Measurements from ENCODE around the gene ABCA5.

ABCA5 gene

GRCh38 chr17:69339937-69340336 lies 13.0 kb upstream of the ABCA5 start:
- H3K27ac Mint-ChIP-seq = no peak overlapping the region
- H3K4me3 Mint-ChIP-seq = no peak overlapping the region
- H3K4me1 Mint-ChIP-seq (ENCODE audit: low read depth) = peaks cover 4% of the 10 kb centered on the region
- no peaks in the 10 kb centered on the region for H3K9me3 Mint-ChIP-seq (ENCODE audit: low read depth)
- peaks cover 6% of the 10 kb centered on the region for H3K27me3 Mint-ChIP-seq
- no peaks in the 10 kb centered on the region for H3K36me3 Mint-ChIP-seq

- H3K9me3 Mint-ChIP-seq (ENCODE audit: low read depth) = no peaks in the 10 kb centered on the region
- no peaks in the 10 kb centered on the region for H3K36me3 Mint-ChIP-seq
- H3K4me1 Mint-ChIP-seq (ENCODE audit: low read depth) = peaks cover 4% of the 10 kb centered on the region
- no peak overlapping the region for H3K4me3 Mint-ChIP-seq
- H3K27me3 Mint-ChIP-seq = peaks cover 4% of the 10 kb centered on the region
- H3K27ac Mint-ChIP-seq = no peak overlapping the region
These were observed 10.1 kb upstream of the ABCA5 start for GRCh38 chr17:69336996-69337395.

GRCh38 chr17:69336580-69336979 lies 9.6 kb upstream of the ABCA5 start:
- H3K4me1 Mint-ChIP-seq (ENCODE audit: low read depth) = peaks cover 4% of the 10 kb centered on the region
- H3K27ac Mint-ChIP-seq = no peak overlapping the region
- no peak overlapping the region for H3K4me3 Mint-ChIP-seq
- H3K27me3 Mint-ChIP-seq = peaks cover 4% of the 10 kb centered on the region
- no peaks in the 10 kb centered on the region for H3K36me3 Mint-ChIP-seq
- H3K9me3 Mint-ChIP-seq (ENCODE audit: low read depth) = no peaks in the 10 kb centered on the region

- Mint-ChIP-seq H3K4me3 (no peak overlapping the region), H3K4me1 (ENCODE audit: low read depth) (peaks cover 4% of the 10 kb centered on the region), H3K27me3 (peaks cover 4% of the 10 kb centered on the region), H3K27ac (no peak overlapping the region), H3K36me3 (no peaks in the 10 kb centered on the region), H3K9me3 (ENCODE audit: low read depth) (no peaks in the 10 kb centered on the region)
These were observed 8.1 kb upstream of the ABCA5 start for GRCh38 chr17:69335058-69335457.

DNA sequence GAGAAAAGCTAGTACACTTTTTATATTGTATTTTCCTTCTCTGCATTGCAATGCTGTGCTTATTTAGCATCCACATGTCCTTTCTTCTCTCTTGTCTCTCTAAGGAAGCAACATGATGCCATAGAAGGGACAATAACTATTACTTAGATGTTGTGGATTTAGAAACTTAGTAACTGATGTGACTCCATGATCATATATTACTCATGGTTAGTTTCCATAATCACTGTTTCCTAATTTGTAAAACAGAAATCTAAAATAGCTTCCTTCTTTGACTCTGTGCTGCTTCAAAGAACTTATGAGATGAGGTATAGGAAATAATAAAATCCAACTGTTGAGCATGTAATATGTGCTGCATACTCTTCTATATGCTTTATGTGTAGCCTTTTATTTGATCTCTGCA lies 6.6 kb upstream of the ABCA5 start:
- Mint-ChIP-seq H3K27ac (no peak overlapping the region), H3K9me3 (ENCODE audit: low read depth) (no peaks in the 10 kb centered on the region), H3K27me3 (peaks cover 4% of the 10 kb centered on the region), H3K36me3 (no peaks in the 10 kb centered on the region), H3K4me1 (ENCODE audit: low read depth) (peaks cover 5% of the 10 kb centered on the region), H3K4me3 (no peak overlapping the region)

DNA sequence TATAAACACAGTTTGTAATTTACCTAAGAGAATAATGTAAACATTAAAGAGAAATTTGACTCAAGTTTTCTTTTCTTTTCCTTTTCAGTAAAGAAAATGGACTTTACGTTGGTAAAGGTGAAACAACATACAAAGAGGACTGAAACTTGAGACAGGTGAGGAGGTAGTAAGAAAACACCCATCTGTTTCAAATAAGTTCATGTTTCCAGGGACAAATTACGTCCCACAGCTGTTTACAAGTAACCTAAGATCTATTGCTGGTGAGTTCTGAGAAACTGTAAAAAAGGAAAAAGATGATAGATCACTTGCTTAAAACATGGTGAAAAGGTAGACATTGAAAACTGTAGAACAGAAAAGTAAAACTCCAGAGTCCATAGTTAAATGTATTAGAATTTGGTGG lies 4.8 kb upstream of the ABCA5 start:
- Mint-ChIP-seq H3K27ac (no peak overlapping the region), H3K9me3 (ENCODE audit: low read depth) (no peaks in the 10 kb centered on the region), H3K36me3 (no peaks in the 10 kb centered on the region), H3K4me3 (no peak overlapping the region), H3K4me1 (ENCODE audit: low read depth) (peaks cover 13% of the 10 kb centered on the region), H3K27me3 (peaks cover 4% of the 10 kb centered on the region)

DNA sequence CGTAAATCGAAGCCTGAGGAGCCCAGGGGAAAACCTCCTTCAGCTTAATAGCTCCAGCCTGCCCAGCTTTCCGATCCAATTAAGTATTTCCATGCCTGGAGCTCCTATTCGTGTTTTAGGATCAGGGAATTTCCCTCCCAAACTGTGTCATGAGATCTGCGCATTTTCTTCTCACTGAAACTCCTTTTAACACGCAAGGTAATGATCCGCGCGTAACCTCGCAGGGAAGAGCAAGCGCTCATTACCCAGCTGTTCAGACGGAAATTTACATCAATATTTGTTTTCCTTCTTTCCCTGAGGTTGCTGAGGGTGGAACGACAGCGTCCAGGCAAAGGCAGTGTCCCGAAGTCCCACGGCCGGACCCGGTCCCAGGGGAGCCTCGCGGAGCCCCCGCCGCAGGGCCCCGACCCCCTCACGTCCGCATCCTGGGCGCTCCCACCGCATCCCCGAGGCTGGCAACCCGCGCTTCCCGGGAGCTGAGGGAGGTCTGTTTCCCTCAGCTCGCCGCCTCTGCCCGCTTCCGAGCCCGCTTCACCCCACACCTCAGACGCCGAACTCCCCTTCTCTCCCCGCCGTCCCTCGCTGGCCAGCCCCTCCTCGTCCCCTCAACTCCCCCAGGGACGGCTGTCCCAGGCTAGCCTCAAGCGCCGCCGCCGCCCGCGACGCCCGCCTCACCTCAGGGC lies 415 bp downstream of the ABCA5 start:
- H3K4me3 Mint-ChIP-seq = peak overlapping the region; percentile 98
- peak overlapping the region; percentile 96 for H3K27ac Mint-ChIP-seq
- H3K36me3 Mint-ChIP-seq = peaks cover 4% of the 10 kb centered on the region

DNA sequence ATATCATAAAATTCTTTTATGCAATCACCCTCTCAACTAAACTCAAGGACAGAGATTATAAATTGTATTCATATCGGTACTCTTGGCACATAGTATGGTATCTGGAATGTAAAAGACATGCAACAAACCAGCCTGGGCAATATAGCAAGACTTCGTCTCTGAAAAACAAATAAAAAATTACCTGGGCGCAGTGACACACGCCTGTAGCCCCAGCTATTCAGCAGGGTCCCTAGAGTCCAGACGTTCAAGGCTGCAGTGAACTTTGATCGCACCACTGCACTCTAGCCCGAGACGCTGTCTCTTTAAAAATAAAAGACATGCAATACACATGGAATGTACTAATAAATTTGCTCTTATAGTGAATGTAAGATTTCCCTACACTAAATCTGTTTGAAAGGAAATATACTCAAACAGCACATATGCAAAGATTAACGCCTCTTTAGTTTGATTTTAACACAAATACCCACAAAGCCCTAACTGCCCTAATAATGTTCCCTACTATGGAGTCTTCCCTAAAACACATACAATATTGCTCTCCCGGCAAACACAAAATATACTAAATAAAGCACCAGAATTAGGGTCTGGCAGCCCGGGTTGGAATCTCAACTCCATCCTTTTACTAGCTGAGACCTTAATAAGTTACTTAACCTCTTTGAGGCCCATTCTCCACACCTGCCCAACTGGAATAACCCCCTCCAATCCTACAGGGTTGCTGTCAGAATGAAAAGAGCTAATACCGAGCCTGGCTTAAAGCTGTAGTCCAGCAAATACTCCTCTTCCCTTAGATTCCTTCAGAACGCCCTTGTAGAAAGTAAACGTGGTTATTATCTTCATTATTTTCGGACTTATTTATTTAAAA lies 1.2 kb downstream of the ABCA5 start:
- H3K9me3 Mint-ChIP-seq (ENCODE audit: low read depth) = no peaks in the 10 kb centered on the region
- H3K36me3 Mint-ChIP-seq = peaks cover 8% of the 10 kb centered on the region
- peak overlapping the region; percentile 98 for H3K4me3 Mint-ChIP-seq
- peak overlapping the region; percentile 72 for H3K27ac Mint-ChIP-seq
- peaks cover 28% of the 10 kb centered on the region for H3K4me1 Mint-ChIP-seq (ENCODE audit: low read depth)
- H3K27me3 Mint-ChIP-seq = no peaks in the 10 kb centered on the region

More for the DNA sequence above, 415 bp downstream of the ABCA5 start:
- Mint-ChIP-seq H3K27me3 (no peaks in the 10 kb centered on the region), H3K9me3 (ENCODE audit: low read depth) (no peaks in the 10 kb centered on the region), H3K4me1 (ENCODE audit: low read depth) (peaks cover 28% of the 10 kb centered on the region)

DNA sequence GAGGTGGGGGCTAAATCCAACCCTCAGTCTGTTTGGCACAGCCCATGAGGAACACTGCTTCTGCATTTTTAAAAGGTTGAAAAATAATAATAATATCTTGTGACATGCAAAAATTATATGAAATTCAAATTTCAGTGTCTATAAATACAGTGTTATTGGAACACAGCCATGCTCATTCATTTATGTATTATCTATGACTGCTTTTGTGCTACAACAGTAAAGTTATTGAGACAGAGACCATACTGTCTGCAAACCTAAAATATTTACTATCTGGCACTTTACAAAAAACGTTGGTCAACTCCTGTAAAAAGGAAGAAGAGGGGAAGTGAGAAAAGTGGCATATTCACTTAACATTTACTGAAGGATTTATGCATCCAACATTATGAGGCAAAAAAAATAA lies 3.1 kb downstream of the ABCA5 start:
- peaks cover 11% of the 10 kb centered on the region for H3K36me3 Mint-ChIP-seq
- no peak overlapping the region for H3K4me3 Mint-ChIP-seq
- H3K9me3 Mint-ChIP-seq (ENCODE audit: low read depth) = no peaks in the 10 kb centered on the region
- no peaks in the 10 kb centered on the region for H3K27me3 Mint-ChIP-seq
- no peak overlapping the region for H3K27ac Mint-ChIP-seq
- peaks cover 31% of the 10 kb centered on the region for H3K4me1 Mint-ChIP-seq (ENCODE audit: low read depth)

GRCh38 chr17:69320908-69321238 lies 6.1 kb downstream of the ABCA5 start:
- H3K27me3 Mint-ChIP-seq = no peaks in the 10 kb centered on the region
- no peak overlapping the region for H3K27ac Mint-ChIP-seq
- peaks cover 16% of the 10 kb centered on the region for H3K4me1 Mint-ChIP-seq (ENCODE audit: low read depth)
- H3K36me3 Mint-ChIP-seq = peaks cover 13% of the 10 kb centered on the region
- no peak overlapping the region for H3K4me3 Mint-ChIP-seq
- H3K9me3 Mint-ChIP-seq (ENCODE audit: low read depth) = no peaks in the 10 kb centered on the region

DNA sequence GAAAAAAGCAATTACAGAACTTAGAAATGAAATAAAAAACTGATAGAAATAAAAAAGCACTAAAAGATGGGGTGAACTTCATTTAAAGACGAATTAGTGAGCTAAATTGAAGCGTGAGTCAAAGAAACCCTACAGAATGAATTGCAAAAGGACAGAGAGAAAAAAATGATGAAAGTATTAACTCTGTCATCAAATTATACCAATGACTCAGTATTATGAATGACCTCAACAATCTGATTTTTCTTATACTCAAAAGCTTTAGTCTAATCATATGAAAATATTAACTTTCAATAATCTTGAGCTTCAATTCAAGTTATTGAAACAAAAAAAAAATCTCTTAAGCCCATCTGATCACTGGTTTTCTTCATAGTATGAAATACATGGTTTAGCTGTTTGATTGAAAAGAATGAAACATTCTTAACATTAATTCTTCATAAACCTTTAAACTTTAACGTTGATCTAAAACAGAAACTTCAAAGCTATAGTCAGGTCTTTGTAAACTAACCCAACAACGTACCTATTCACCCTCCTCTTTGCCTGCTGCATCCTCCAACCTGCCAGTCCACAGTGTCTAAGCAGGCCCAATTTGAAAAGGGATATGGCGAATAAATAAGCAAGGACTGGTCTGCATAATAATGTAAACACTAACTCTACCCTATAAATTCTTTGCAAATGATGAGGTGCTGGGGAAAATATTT lies 6.6 kb downstream of the ABCA5 start:
- peaks cover 13% of the 10 kb centered on the region for H3K36me3 Mint-ChIP-seq
- no peak overlapping the region for H3K27ac Mint-ChIP-seq
- H3K9me3 Mint-ChIP-seq (ENCODE audit: low read depth) = no peaks in the 10 kb centered on the region
- H3K4me3 Mint-ChIP-seq = no peak overlapping the region
- no peaks in the 10 kb centered on the region for H3K27me3 Mint-ChIP-seq
- peaks cover 11% of the 10 kb centered on the region for H3K4me1 Mint-ChIP-seq (ENCODE audit: low read depth)

- Mint-ChIP-seq H3K4me3 (no peak overlapping the region), H3K27ac (no peak overlapping the region), H3K36me3 (peaks cover 9% of the 10 kb centered on the region), H3K27me3 (no peaks in the 10 kb centered on the region), H3K9me3 (ENCODE audit: low read depth) (no peaks in the 10 kb centered on the region), H3K4me1 (ENCODE audit: low read depth) (peaks cover 4% of the 10 kb centered on the region)
These were observed 9.3 kb downstream of the ABCA5 start for GRCh38 chr17:69317625-69318024.

DNA sequence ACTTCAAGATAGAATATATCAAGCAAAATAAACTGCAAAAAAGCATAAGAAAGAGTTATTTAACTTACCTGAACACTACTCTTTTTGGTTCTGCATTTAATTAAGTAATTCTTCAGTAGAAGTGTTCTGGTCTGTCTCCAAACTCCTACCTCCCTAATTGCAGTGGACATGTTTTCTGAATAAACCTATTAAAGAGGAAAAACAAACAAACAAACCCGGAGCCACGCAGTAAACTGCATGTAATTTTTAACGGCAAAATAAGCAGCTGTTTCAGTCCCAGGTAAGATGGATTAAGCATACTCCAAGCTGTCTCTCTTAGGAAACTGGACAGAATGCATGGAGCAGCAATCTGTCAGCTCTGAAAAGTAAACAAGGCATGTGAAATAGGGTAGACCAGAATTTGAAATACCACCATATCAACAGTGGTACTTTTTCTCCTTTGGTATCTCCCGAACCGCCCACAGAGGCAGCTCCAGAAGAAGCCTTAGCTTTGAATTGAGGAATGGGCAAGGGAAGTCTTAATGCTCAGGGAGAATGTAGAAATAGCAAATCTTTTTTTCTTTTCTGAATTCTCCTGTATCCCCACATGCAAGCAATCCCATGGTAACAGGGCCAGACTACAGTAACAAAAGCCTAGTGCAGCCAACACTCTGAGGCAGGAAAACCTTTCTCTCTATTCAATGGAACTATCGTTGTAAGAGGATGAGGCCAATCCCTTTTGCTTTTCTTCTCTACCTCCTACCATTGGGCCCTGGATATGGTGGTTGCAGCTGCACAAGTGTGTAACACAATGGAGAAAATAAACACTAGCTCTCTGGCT lies 12.5 kb downstream of the ABCA5 start:
- Mint-ChIP-seq H3K27ac (no peak overlapping the region), H3K4me1 (ENCODE audit: low read depth) (peaks cover 2% of the 10 kb centered on the region), H3K27me3 (no peaks in the 10 kb centered on the region), H3K4me3 (no peak overlapping the region), H3K9me3 (ENCODE audit: low read depth) (no peaks in the 10 kb centered on the region), H3K36me3 (peaks cover 2% of the 10 kb centered on the region)

GRCh38 chr17:69305177-69305576 lies 21.8 kb downstream of the ABCA5 start:
- Mint-ChIP-seq H3K4me3 (no peak overlapping the region), H3K36me3 (peaks cover 3% of the 10 kb centered on the region)

More at GRCh38 chr17:69305177-69305576, 21.8 kb downstream of the ABCA5 start:
- no peaks in the 10 kb centered on the region for H3K4me1 Mint-ChIP-seq (ENCODE audit: low read depth)
- H3K9me3 Mint-ChIP-seq (ENCODE audit: low read depth) = no peaks in the 10 kb centered on the region
- H3K27me3 Mint-ChIP-seq = no peaks in the 10 kb centered on the region
- H3K27ac Mint-ChIP-seq = no peak overlapping the region

All from activated naive CD8-positive, alpha-beta T cell (primary cell).